ENCODE results near the gene PROSER3.

DNA sequence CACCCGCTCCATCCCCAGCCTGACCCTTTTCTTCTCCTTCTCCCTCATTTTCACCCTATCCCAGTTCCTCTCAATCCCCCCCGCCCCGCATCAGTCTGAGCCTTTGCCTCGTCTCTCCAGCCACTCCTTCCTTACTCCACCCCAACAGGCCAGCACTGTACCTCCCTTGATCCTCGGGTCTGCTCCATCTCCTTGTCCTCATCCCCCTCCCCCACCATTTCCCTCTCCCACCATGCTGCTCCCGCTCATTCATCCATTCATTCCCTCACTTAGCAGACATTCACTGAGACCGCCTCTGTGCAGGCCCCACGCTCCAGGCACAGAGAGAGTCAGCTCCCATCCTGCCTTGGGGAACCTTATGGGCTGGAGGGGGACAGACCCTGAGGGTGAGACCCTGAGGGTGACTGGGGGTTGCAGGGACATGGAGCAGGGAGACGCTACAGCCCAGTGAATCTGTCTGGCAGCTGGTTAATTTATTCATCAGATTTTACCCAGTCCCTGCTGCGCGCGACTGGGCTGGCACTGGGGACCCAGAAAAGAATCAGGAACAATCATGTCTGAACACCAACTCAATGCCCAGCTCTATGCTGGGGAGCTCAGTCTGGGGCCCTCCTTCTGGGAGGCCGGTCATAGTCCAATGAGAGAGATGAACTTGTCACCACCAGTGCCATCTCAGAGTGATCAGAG is 18.3 kb downstream of the PROSER3 start:
- TF ChIP-seq, protein P1, sequence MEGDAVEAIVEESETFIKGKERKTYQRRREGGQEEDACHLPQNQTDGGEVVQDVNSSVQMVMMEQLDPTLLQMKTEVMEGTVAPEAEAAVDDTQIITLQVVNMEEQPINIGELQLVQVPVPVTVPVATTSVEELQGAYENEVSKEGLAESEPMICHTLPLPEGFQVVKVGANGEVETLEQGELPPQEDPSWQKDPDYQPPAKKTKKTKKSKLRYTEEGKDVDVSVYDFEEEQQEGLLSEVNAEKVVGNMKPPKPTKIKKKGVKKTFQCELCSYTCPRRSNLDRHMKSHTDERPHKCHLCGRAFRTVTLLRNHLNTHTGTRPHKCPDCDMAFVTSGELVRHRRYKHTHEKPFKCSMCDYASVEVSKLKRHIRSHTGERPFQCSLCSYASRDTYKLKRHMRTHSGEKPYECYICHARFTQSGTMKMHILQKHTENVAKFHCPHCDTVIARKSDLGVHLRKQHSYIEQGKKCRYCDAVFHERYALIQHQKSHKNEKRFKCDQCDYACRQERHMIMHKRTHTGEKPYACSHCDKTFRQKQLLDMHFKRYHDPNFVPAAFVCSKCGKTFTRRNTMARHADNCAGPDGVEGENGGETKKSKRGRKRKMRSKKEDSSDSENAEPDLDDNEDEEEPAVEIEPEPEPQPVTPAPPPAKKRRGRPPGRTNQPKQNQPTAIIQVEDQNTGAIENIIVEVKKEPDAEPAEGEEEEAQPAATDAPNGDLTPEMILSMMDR (IDR thresholded peaks at IDR 0.05): no peak
- TF ChIP-seq ZFX (IDR thresholded peaks at IDR 0.05; ENCODE audit: borderline replicate concordance): no peak
